GM18502 (cell line): Measurements from ENCODE around the gene ZBTB7C.

Source experiments
- ATAC-seq: cut with Tn5 transposase; IDR thresholded peaks from one replicate; pipeline ENCODE4 v1.9.1; 2021; ENCODE audit warnings: mild to moderate bottlenecking; ENCODE audit not compliant: unreplicated experiment, poor library complexity

The ZBTB7C gene

GRCh38 chr18:47997338-47997780 lies 411.8 kb downstream of the ZBTB7C start:
- ATAC-seq, result no peak

- ATAC-seq, result no peak
Measured at GRCh38 chr18:47996091-47996541, 413.1 kb downstream of the ZBTB7C start.

GRCh38 chr18:47995654-47996053 lies 413.5 kb downstream of the ZBTB7C start:
- ATAC-seq, result no peak

- ATAC-seq, result no peak
Measured at GRCh38 chr18:47993409-47993808, 415.8 kb downstream of the ZBTB7C start.

GRCh38 chr18:47992976-47993375 lies 416.2 kb downstream of the ZBTB7C start:
- no peak for ATAC-seq

- ATAC-seq, result no peak
Measured at GRCh38 chr18:47992266-47992665, 416.9 kb downstream of the ZBTB7C start.

- no peak for ATAC-seq
Measured at GRCh38 chr18:47990981-47991380, 418.2 kb downstream of the ZBTB7C start.

GRCh38 chr18:47987388-47987699 lies 421.8 kb downstream of the ZBTB7C start:
- ATAC-seq, result no peak

GRCh38 chr18:47986620-47987387 lies 422.4 kb downstream of the ZBTB7C start:
- ATAC-seq, result no peak

- no peak for ATAC-seq
Measured at GRCh38 chr18:47985866-47986265, 423.3 kb downstream of the ZBTB7C start.

- no peak for ATAC-seq
Measured at GRCh38 chr18:47984991-47985390, 424.2 kb downstream of the ZBTB7C start.

- ATAC-seq, result no peak
Measured at GRCh38 chr18:47983946-47984345, 425.2 kb downstream of the ZBTB7C start.

- no peak for ATAC-seq
Measured at GRCh38 chr18:47983055-47983454, 426.1 kb downstream of the ZBTB7C start.

GRCh38 chr18:47981830-47982229 lies 427.4 kb downstream of the ZBTB7C start:
- no peak for ATAC-seq

- ATAC-seq, result no peak
Measured at GRCh38 chr18:47981320-47981719, 427.9 kb downstream of the ZBTB7C start.

- ATAC-seq, result no peak
Measured at GRCh38 chr18:47979611-47980200, 429.5 kb downstream of the ZBTB7C start.

- no peak for ATAC-seq
Measured at GRCh38 chr18:47978603-47979002, 430.6 kb downstream of the ZBTB7C start.

GRCh38 chr18:47978141-47978540 lies 431.0 kb downstream of the ZBTB7C start:
- ATAC-seq, result no peak
